Karpas-422 (cell line): ENCODE measurements around the gene DRP2. TPM values are rescaled to one million over a fixed set of nuclear protein-coding genes. Genes with fewer than 3 reads are reported as not detected.
A peak's percentile ranks its signal among the peaks of the same experiment; 100 is the strongest.

Experiments used
- DNase-seq: peaks from one replicate; pipeline ENCODE4 v3.0.0-alpha.2; 2015
- H2AFZ ChIP-seq: fragments of 200-600 bp; sonication (generic); 2 replicates; pipeline ENCODE4 v1.6.1; 2014; ENCODE audit warnings: antibody characterized with exemption, low read length, mixed read lengths
- H3K27ac ChIP-seq: fragments of 200-600 bp; sonication (generic); 2 replicates; pipeline ENCODE4 v1.5.1; 2014; ENCODE audit warnings: mild to moderate bottlenecking, low read length, moderate library complexity
- H3K27me3 ChIP-seq: fragments of 200-600 bp; sonication (generic); 2 replicates; pipeline ENCODE4 v1.6.1; 2014; ENCODE audit warnings: low read length, mixed read lengths
- H3K36me3 ChIP-seq: fragments of 200-600 bp; sonication (generic); 2 replicates; pipeline ENCODE4 v1.6.1; 2014; ENCODE audit warnings: low read length, mixed read lengths; ENCODE audit not compliant: insufficient read depth
- H3K4me1 ChIP-seq: fragments of 200-600 bp; sonication (generic); 2 replicates; pipeline ENCODE4 v1.6.1; 2014; ENCODE audit warnings: mild to moderate bottlenecking, low read length, mixed read lengths
- H3K4me2 ChIP-seq: fragments of 200-600 bp; sonication (generic); 2 replicates; pipeline ENCODE4 v1.6.1; 2014; ENCODE audit warnings: low read length, low read depth, mild to moderate bottlenecking; ENCODE audit not compliant: poor library complexity, severe bottlenecking
- H3K4me3 ChIP-seq: fragments of 200-600 bp; sonication (generic); 2 replicates; pipeline ENCODE4 v1.5.1; 2014; ENCODE audit warnings: mild to moderate bottlenecking, antibody characterized with exemption, low read length, mixed read lengths
- H3K79me2 ChIP-seq: fragments of 200-600 bp; sonication (generic); 2 replicates; pipeline ENCODE4 v1.6.1; 2014; ENCODE audit warnings: mild to moderate bottlenecking, low read length, mixed read lengths
- H3K9ac ChIP-seq: fragments of 200-600 bp; sonication (generic); 2 replicates; pipeline ENCODE4 v1.6.0; 2014; ENCODE audit warnings: low read length
- H3K9me2 ChIP-seq: fragments of 200-600 bp; sonication (generic), shearing (Covaris generic); replicated peaks from 2 replicates; pipeline ENCODE4 v1.6.0; 2014; ENCODE audit warnings: mild to moderate bottlenecking, low read length, moderate library complexity; ENCODE audit not compliant: insufficient read depth
- H3K9me3 ChIP-seq: fragments of 300-700, 200-600 bp; sonication (generic); 2 replicates; pipeline ENCODE4 v1.6.1; 2014; ENCODE audit warnings: low read length, mixed read lengths
- H4K20me1 ChIP-seq: fragments of 200-600 bp; sonication (generic); 2 replicates; pipeline ENCODE4 v1.6.1; 2014; ENCODE audit warnings: mild to moderate bottlenecking, antibody characterized with exemption, low read length, low read depth; ENCODE audit not compliant: insufficient read depth
- total RNA-seq: library from RNA; depleted of rRNA; stranded (reverse); fragments of >200 nt; shearing (Covaris generic); gene quantifications from 2 replicates; pipeline ENCODE4 v1.2.3, GENCODE V29; 2014; ENCODE audit warnings: low replicate concordance

DRP2 gene
- total RNA-seq, 1 experiment from 2014 or later: 0.04 TPM

DNA sequence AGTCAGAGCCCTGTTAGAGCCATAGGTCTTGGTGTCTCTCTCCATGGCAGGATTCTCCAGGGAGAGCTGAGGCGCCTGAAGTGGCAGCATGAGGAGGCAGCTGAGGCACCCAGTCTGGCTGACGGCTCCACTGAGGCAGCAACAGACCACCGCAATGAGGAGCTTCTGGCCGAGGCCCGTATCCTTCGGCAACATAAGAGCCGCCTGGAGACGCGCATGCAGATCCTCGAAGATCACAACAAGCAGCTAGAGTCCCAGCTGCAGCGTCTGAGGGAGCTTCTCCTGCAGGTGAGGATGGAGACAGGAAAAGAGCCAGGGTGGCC is 38.6 kb downstream of the DRP2 start:
- no peaks in the 10 kb centered on the region for H4K20me1 ChIP-seq
- H3K36me3 ChIP-seq: no peaks in the 10 kb centered on the region
- H3K27ac ChIP-seq: no peak overlapping the region
- H3K4me2 ChIP-seq: no peak overlapping the region
- H3K4me3 ChIP-seq: no peak overlapping the region
- H3K79me2 ChIP-seq: no peaks in the 10 kb centered on the region
- H2AFZ ChIP-seq: no peak overlapping the region
- no peaks in the 10 kb centered on the region for H3K4me1 ChIP-seq
- no peak for DNase-seq
- H3K9ac ChIP-seq: no peak overlapping the region
- no peaks in the 10 kb centered on the region for H3K9me3 ChIP-seq
- H3K9me2 ChIP-seq: no peaks in the 10 kb centered on the region
- no peaks in the 10 kb centered on the region for H3K27me3 ChIP-seq

DNA sequence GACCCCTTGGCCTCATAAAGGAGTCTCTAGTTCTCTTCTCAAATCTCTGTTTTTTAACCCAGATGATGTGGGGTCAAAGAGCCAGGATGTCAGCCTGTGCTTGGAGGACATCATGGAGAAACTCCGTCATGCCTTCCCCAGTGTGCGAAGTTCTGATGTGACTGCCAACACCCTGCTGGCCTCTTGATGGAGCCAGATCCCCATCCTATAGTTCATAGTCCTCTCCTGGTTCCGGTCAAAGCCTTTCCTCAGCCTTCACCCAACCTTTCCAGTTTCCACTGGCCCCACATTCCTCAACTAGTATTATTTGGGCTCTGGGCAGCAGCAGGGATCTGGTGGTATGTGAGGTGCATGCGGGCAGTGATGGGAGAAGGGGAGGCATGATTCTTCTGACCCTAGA is 40.8 kb downstream of the DRP2 start:
- H3K79me2 ChIP-seq: no peaks in the 10 kb centered on the region
- no peak overlapping the region for H3K4me2 ChIP-seq
- no peaks in the 10 kb centered on the region for H3K4me1 ChIP-seq
- no peaks in the 10 kb centered on the region for H3K9me3 ChIP-seq
- H3K27me3 ChIP-seq: no peaks in the 10 kb centered on the region
- no peak overlapping the region for H3K9ac ChIP-seq
- no peaks in the 10 kb centered on the region for H4K20me1 ChIP-seq
- H3K27ac ChIP-seq: no peak overlapping the region
- no peak overlapping the region for H3K4me3 ChIP-seq
- H3K9me2 ChIP-seq: no peaks in the 10 kb centered on the region
- no peak overlapping the region for H2AFZ ChIP-seq
- peak; percentile 52 for DNase-seq
- H3K36me3 ChIP-seq: no peaks in the 10 kb centered on the region

GRCh38 chrX:101262590-101262989 is 43.0 kb downstream of the DRP2 start:
- Histone ChIP-seq H3K27me3 (no peaks in the 10 kb centered on the region), H3K36me3 (no peaks in the 10 kb centered on the region), H3K4me3 (no peak overlapping the region), H3K9me2 (no peaks in the 10 kb centered on the region), H3K79me2 (no peaks in the 10 kb centered on the region), H3K4me2 (no peak overlapping the region), H4K20me1 (no peaks in the 10 kb centered on the region), H3K9ac (no peak overlapping the region), H3K9me3 (no peaks in the 10 kb centered on the region), H3K27ac (no peak overlapping the region), H3K4me1 (no peaks in the 10 kb centered on the region), H2AFZ (no peak overlapping the region)
- DNase-seq: no peak

GRCh38 chrX:101263766-101264165 is 44.2 kb downstream of the DRP2 start:
- no peaks in the 10 kb centered on the region for H3K4me1 ChIP-seq
- no peak overlapping the region for H3K4me2 ChIP-seq
- H3K27ac ChIP-seq: no peak overlapping the region

DNA sequence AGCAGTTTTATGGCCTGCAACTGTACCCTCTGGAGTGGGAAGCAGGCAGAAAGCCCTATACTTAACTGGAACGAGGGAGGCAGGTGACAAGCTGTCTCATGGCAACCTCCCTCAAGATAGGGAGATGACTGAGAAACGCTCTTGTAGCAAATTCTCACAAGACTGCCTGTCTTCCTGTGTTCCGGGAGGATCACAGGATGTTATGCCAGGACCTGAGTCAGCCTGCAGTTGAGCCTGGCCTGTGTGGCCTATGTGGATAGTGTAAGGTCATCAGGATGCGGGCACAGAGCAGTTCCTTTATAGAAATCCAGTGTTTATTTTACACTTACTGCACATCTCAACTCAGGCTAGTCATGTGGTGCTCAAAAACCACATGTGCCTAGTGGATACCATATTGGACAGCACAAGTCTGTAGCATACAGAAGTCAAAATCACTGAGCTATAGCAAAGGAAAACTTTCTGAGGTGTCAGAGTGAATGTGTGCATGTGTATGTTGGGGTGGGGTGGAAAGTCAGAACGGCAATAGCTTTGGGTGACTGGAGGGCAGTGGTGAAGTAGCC is 46.4 kb downstream of the DRP2 start:
- no peak overlapping the region for H3K4me3 ChIP-seq
- no peaks in the 10 kb centered on the region for H3K9me2 ChIP-seq
- H4K20me1 ChIP-seq: no peaks in the 10 kb centered on the region
- H3K27me3 ChIP-seq: no peaks in the 10 kb centered on the region
- H3K4me1 ChIP-seq: no peaks in the 10 kb centered on the region
- H3K4me2 ChIP-seq: no peak overlapping the region
- no peak for DNase-seq
- no peaks in the 10 kb centered on the region for H3K36me3 ChIP-seq
- H2AFZ ChIP-seq: no peak overlapping the region
- no peaks in the 10 kb centered on the region for H3K9me3 ChIP-seq
- no peaks in the 10 kb centered on the region for H3K79me2 ChIP-seq
- no peak overlapping the region for H3K9ac ChIP-seq
- H3K27ac ChIP-seq: no peak overlapping the region

More at GRCh38 chrX:101263766-101264165, 44.2 kb downstream of the DRP2 start:
- Histone ChIP-seq H3K9me2 (no peaks in the 10 kb centered on the region), H3K9ac (no peak overlapping the region), H4K20me1 (no peaks in the 10 kb centered on the region), H3K27me3 (no peaks in the 10 kb centered on the region), H3K36me3 (no peaks in the 10 kb centered on the region), H3K4me3 (no peak overlapping the region), H3K79me2 (no peaks in the 10 kb centered on the region), H3K9me3 (no peaks in the 10 kb centered on the region), H2AFZ (no peak overlapping the region)
- DNase-seq: no peak

DNA sequence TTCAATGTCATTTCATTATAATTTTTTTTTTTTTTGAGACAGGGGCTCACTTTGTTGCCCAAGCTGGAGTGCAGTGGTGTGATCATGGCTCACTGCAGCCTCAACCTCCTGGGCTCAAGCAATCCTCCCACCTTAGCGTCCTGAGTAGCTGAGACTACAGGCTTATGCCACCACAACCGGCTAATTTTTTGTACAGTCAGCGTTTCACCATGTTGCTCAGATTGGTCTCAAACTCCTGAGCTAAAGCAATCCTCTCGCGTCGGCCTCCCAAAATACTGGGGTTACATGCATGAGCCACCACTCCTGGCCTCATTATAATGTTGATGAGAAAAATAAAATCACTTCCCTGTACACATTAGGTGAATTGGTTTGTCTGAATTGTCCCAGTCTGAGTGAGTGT is 54.6 kb downstream of the DRP2 start:
- Histone ChIP-seq H3K9ac (no peak overlapping the region), H3K27me3 (no peaks in the 10 kb centered on the region), H2AFZ (no peak overlapping the region), H3K79me2 (no peaks in the 10 kb centered on the region), H4K20me1 (no peaks in the 10 kb centered on the region), H3K27ac (no peak overlapping the region), H3K9me2 (no peaks in the 10 kb centered on the region), H3K36me3 (no peaks in the 10 kb centered on the region), H3K4me3 (no peak overlapping the region), H3K4me2 (no peak overlapping the region), H3K9me3 (no peaks in the 10 kb centered on the region), H3K4me1 (no peaks in the 10 kb centered on the region)
- DNase-seq: no peak

- H3K4me3 ChIP-seq: no peak overlapping the region
- H3K4me2 ChIP-seq: no peak overlapping the region
- no peaks in the 10 kb centered on the region for H3K36me3 ChIP-seq
- H3K9ac ChIP-seq: no peak overlapping the region
- H3K9me2 ChIP-seq: no peaks in the 10 kb centered on the region
- H2AFZ ChIP-seq: no peak overlapping the region
- H3K27me3 ChIP-seq: no peaks in the 10 kb centered on the region
- no peak overlapping the region for H3K27ac ChIP-seq
- no peaks in the 10 kb centered on the region for H3K4me1 ChIP-seq
- no peak for DNase-seq
- no peaks in the 10 kb centered on the region for H4K20me1 ChIP-seq
- H3K9me3 ChIP-seq: no peaks in the 10 kb centered on the region
- H3K79me2 ChIP-seq: no peaks in the 10 kb centered on the region
Observed at GRCh38 chrX:101276238-101276637, 56.7 kb downstream of the DRP2 start.

DNA sequence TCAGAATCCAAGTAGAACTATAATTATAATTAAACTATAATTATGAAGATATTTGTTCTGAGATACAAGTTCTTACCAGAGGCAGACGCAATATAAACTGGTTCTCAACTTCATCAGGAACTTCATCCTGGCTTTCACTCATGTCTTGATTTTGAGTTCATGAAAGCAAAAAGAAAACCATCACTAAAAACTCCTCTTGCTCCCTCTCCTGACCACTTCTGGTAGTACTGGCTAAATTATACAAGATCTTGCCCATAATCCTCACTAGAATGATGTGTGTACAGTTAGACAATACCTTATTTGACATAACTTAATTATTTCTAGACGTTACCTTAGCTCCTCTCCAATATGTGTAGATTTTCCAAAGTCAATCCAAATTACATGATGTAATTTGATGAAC is 67.8 kb downstream of the DRP2 start:
- peaks cover 3% of the 10 kb centered on the region; the same call in 1 of the 2 replicates for H3K4me1 ChIP-seq
- H3K4me2 ChIP-seq: no peak overlapping the region
- H3K27ac ChIP-seq: no peak overlapping the region
- no peaks in the 10 kb centered on the region for H3K36me3 ChIP-seq
- no peaks in the 10 kb centered on the region for H4K20me1 ChIP-seq
- H3K4me3 ChIP-seq: no peak overlapping the region
- H3K9me2 ChIP-seq: no peaks in the 10 kb centered on the region
- no peaks in the 10 kb centered on the region for H3K79me2 ChIP-seq
- no peak overlapping the region for H3K9ac ChIP-seq
- no peaks in the 10 kb centered on the region for H3K9me3 ChIP-seq
- no peak overlapping the region for H2AFZ ChIP-seq
- H3K27me3 ChIP-seq: no peaks in the 10 kb centered on the region
- peak; percentile 74 for DNase-seq
